ENCODE results near the gene MATN1.

DNA sequence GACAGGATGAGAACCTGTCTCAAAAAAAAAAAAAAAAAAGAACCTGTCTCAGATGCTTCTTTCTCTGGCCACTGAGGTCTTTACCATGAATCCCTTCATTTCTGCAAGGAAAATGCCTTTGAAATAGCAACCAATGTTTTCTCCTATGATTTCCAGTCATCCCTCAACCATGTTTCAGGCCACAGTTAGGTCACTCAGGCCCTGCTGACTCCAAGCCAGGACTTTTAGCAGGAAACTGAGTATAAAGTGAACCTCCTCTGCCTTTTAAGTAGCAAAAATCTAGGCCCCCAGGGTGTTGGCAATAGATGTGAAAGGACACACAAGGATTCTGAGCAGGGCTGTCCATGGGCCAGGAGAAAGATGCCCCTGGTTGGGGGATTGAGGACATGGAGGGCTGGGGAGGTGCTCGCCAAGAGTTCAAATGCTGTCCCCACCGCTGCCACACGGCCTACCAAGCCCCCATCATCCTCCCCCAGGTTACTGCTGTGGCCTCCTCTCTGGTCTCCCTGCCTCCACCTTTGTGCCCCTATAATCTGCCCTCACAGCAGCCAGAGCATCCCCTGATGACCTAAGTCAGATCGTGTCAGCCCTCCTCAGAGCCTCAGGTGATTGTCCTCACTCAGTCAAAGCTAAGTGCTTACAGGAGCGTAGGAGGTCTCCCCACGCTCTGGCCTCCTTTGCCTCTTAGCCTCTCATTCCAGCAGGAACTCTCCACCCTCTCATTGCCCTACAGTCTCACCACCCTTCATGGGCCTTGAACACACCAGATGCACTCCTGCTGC is 54.6 kb downstream of the MATN1 start:
- no peak for TF ChIP-seq EZH2phosphoT487 (IDR thresholded peaks at IDR 0.05; ENCODE audit: insufficient read depth, low read depth)
- no peak for TF ChIP-seq EZH2 (IDR thresholded peaks at IDR 0.05; ENCODE audit: insufficient read depth, poor library complexity, severe bottlenecking)
